ENCODE measurements around the gene GIGYF2.
A peak's percentile ranks its signal among the peaks of the same experiment; 100 is the strongest.
"Not testable (repeated sequence)": the region's sequence is repeated elsewhere in the genome, so short reads cannot be mapped to it uniquely, and the experiment has no call there.

Gene GIGYF2

GRCh38 chr2:232691117-232691516 lies 6.0 kb upstream of the GIGYF2 start:
- DNase-seq, result not testable (repeated sequence)

- DNase-seq, result no peak
These were observed 3.8 kb upstream of the GIGYF2 start for GRCh38 chr2:232693344-232693743.

GRCh38 chr2:232696609-232697058 lies 497 bp upstream of the GIGYF2 start:
- no peak for DNase-seq

GRCh38 chr2:232697807-232698110 lies 628 bp downstream of the GIGYF2 start:
- DNase-seq, result peak; percentile 24

- no peak for DNase-seq
These were observed 1.5 kb downstream of the GIGYF2 start for GRCh38 chr2:232698556-232699091.

GRCh38 chr2:232699110-232699509 lies 2.0 kb downstream of the GIGYF2 start:
- DNase-seq, result no peak

GRCh38 chr2:232700154-232700553 lies 3.0 kb downstream of the GIGYF2 start:
- no peak for DNase-seq

- no peak for DNase-seq
These were observed 9.9 kb downstream of the GIGYF2 start for GRCh38 chr2:232707076-232707475.

GRCh38 chr2:232713505-232713904 lies 16.4 kb downstream of the GIGYF2 start:
- DNase-seq, result no peak

- DNase-seq, result no peak
These were observed 17.8 kb downstream of the GIGYF2 start for GRCh38 chr2:232714969-232715368.

GRCh38 chr2:232720056-232720455 lies 22.9 kb downstream of the GIGYF2 start:
- not testable (repeated sequence) for DNase-seq

GRCh38 chr2:232721261-232721660 lies 24.1 kb downstream of the GIGYF2 start:
- no peak for DNase-seq

- peak; percentile 3 for DNase-seq
These were observed 24.8 kb downstream of the GIGYF2 start for GRCh38 chr2:232721882-232722281.

- no peak for DNase-seq
These were observed 25.9 kb downstream of the GIGYF2 start for GRCh38 chr2:232723027-232723426.

GRCh38 chr2:232728785-232729184 lies 31.7 kb downstream of the GIGYF2 start:
- no peak for DNase-seq

- no peak for DNase-seq
These were observed 34.3 kb downstream of the GIGYF2 start for GRCh38 chr2:232731470-232731869.

GRCh38 chr2:232741294-232741693 lies 44.2 kb downstream of the GIGYF2 start:
- DNase-seq, result no peak

GRCh38 chr2:232741972-232742371 lies 44.8 kb downstream of the GIGYF2 start:
- no peak for DNase-seq

- DNase-seq, result no peak
These were observed 47.8 kb downstream of the GIGYF2 start for GRCh38 chr2:232744963-232745362.

- DNase-seq, result no peak
These were observed 50.9 kb downstream of the GIGYF2 start for GRCh38 chr2:232748038-232748437.

GRCh38 chr2:232749331-232749730 lies 52.2 kb downstream of the GIGYF2 start:
- DNase-seq, result no peak

GRCh38 chr2:232750135-232750671 lies 53.1 kb downstream of the GIGYF2 start:
- no peak for DNase-seq

GRCh38 chr2:232757905-232758304 lies 60.8 kb downstream of the GIGYF2 start:
- DNase-seq, result no peak

GRCh38 chr2:232761301-232761907 lies 64.3 kb downstream of the GIGYF2 start:
- peak; percentile 65 for DNase-seq

- no peak for DNase-seq
These were observed 70.7 kb downstream of the GIGYF2 start for GRCh38 chr2:232767866-232768265.

All from CD4-positive, alpha-beta T cell treated with Interleukin-21 for 1 hour (primary cell).